ENCODE measurements around the gene ZCCHC14. TPM values are rescaled to one million over a fixed set of nuclear protein-coding genes. Genes with fewer than 3 reads are reported as not detected.
A peak's percentile ranks its signal among the peaks of the same experiment; 100 is the strongest.

Gene ZCCHC14
- total and polyA plus RNA-seq, 2 of the 13 experiments (the other 11 are each of a cell fraction or from before 2014, with no cell fraction given), result 12.4 to 12.5 TPM

DNA sequence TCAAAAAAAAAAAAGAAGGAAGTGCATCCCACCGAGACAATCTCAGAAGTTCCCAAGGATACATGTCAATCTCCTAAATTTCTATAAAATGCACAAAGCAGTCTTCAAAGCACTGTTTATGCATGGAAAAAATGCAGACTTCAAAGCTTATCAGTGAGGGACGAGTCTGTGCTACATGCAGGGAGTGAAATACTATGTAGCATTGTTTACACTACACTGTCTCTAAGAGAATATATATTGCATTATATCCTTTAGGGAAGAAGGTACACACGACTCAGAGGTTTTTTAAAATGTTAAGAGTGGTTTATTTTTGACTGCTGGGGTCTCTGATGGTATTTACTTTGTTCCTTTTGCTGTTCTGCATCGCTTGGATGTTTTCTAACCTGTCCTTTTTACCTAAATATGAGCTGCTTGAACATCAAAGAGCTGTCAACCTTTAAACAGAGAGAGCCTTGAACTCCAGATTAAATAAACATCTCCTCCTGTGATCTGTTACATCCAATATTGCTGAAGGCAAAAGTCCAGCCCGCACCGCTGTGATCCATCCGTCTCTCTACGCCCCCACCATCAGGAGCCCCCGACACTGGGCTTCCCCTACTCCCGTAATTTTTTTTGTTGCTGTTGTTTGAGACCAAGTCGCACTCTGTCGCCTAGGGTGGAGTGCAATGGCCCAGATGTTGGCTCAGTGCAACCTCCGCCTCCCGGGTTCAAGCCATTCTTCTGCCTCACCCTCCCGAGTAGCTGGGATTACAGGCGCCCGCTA lies 110.6 kb downstream of the ZCCHC14 start (continued):
- TF ChIP-seq, protein P1, sequence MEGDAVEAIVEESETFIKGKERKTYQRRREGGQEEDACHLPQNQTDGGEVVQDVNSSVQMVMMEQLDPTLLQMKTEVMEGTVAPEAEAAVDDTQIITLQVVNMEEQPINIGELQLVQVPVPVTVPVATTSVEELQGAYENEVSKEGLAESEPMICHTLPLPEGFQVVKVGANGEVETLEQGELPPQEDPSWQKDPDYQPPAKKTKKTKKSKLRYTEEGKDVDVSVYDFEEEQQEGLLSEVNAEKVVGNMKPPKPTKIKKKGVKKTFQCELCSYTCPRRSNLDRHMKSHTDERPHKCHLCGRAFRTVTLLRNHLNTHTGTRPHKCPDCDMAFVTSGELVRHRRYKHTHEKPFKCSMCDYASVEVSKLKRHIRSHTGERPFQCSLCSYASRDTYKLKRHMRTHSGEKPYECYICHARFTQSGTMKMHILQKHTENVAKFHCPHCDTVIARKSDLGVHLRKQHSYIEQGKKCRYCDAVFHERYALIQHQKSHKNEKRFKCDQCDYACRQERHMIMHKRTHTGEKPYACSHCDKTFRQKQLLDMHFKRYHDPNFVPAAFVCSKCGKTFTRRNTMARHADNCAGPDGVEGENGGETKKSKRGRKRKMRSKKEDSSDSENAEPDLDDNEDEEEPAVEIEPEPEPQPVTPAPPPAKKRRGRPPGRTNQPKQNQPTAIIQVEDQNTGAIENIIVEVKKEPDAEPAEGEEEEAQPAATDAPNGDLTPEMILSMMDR (CRISPR knock-in tag; IDR thresholded peaks at IDR 0.05), result no peak
- TF ChIP-seq, protein P2, sequence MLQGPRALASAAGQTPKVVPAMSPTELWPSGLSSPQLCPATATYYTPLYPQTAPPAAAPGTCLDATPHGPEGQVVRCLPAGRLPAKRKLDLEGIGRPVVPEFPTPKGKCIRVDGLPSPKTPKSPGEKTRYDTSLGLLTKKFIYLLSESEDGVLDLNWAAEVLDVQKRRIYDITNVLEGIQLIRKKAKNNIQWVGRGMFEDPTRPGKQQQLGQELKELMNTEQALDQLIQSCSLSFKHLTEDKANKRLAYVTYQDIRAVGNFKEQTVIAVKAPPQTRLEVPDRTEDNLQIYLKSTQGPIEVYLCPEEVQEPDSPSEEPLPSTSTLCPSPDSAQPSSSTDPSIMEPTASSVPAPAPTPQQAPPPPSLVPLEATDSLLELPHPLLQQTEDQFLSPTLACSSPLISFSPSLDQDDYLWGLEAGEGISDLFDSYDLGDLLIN (CRISPR knock-in tag; IDR thresholded peaks at IDR 0.05; ENCODE audit: borderline replicate concordance), result no peak
- TF ChIP-seq, protein P3, sequence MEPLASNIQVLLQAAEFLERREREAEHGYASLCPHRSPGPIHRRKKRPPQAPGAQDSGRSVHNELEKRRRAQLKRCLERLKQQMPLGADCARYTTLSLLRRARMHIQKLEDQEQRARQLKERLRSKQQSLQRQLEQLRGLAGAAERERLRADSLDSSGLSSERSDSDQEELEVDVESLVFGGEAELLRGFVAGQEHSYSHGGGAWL (CRISPR knock-in tag; IDR thresholded peaks at IDR 0.05), result no peak
- TF ChIP-seq, protein P4, sequence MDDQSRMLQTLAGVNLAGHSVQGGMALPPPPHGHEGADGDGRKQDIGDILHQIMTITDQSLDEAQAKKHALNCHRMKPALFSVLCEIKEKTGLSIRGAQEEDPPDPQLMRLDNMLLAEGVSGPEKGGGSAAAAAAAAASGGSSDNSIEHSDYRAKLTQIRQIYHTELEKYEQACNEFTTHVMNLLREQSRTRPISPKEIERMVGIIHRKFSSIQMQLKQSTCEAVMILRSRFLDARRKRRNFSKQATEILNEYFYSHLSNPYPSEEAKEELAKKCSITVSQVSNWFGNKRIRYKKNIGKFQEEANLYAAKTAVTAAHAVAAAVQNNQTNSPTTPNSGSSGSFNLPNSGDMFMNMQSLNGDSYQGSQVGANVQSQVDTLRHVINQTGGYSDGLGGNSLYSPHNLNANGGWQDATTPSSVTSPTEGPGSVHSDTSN (CRISPR knock-in tag; IDR thresholded peaks at IDR 0.05; ENCODE audit: borderline replicate concordance), result 0 out of 2 replicates have a peak, but pooled peaks have one; percentile 38
- TF ChIP-seq ZBTB3 (CRISPR knock-in tag; IDR thresholded peaks at IDR 0.05; ENCODE audit: borderline replicate concordance, low read depth) (peak; percentile 90; the same call in 1 of the 2 replicates), SMAD9 (CRISPR knock-in tag; IDR thresholded peaks at IDR 0.05) (no peak), ZNF10 (CRISPR knock-in tag; IDR thresholded peaks at IDR 0.05; ENCODE audit: borderline replicate concordance, low read depth) (no peak), HOXA7 (CRISPR knock-in tag; IDR thresholded peaks at IDR 0.05) (no peak), ZFP82 (CRISPR knock-in tag; IDR thresholded peaks at IDR 0.05; ENCODE audit: borderline replicate concordance) (no peak), ZNF788 (CRISPR knock-in tag; IDR thresholded peaks at IDR 0.05; ENCODE audit: borderline replicate concordance) (peak; percentile 75; the same call in 1 of the 2 replicates), ATAD3A (CRISPR knock-in tag; IDR thresholded peaks at IDR 0.05) (no peak), ZFYVE20 (CRISPR knock-in tag; IDR thresholded peaks at IDR 0.05; ENCODE audit: borderline replicate concordance, low read depth) (no peak), ZNF724P (CRISPR knock-in tag; IDR thresholded peaks at IDR 0.05; ENCODE audit: borderline replicate concordance) (no peak), SALL1 (CRISPR knock-in tag; IDR thresholded peaks at IDR 0.05) (peak; percentile 91), MIER3 (CRISPR knock-in tag; IDR thresholded peaks at IDR 0.05; ENCODE audit: borderline replicate concordance) (peak; percentile 87; the same call in 1 of the 2 replicates), RBM22 (optimal IDR thresholded peaks at IDR 0.05; ENCODE audit: low read length) (no peak), FOXK1 (CRISPR knock-in tag; IDR thresholded peaks at IDR 0.05; ENCODE audit: borderline replicate concordance, low read depth) (peak; percentile 98), SUZ12 (IDR thresholded peaks at IDR 0.05; ENCODE audit: low read depth, low read length) (no peak), RARG (CRISPR knock-in tag; IDR thresholded peaks at IDR 0.05; ENCODE audit: low read depth) (no peak), ZNF224 (CRISPR knock-in tag; IDR thresholded peaks at IDR 0.05) (no peak), ZNF432 (CRISPR knock-in tag; IDR thresholded peaks at IDR 0.05; ENCODE audit: borderline replicate concordance) (no peak)
- TF ChIP-seq, protein P5, sequence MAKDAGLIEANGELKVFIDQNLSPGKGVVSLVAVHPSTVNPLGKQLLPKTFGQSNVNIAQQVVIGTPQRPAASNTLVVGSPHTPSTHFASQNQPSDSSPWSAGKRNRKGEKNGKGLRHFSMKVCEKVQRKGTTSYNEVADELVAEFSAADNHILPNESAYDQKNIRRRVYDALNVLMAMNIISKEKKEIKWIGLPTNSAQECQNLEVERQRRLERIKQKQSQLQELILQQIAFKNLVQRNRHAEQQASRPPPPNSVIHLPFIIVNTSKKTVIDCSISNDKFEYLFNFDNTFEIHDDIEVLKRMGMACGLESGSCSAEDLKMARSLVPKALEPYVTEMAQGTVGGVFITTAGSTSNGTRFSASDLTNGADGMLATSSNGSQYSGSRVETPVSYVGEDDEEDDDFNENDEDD (CRISPR knock-in tag; IDR thresholded peaks at IDR 0.05; ENCODE audit: borderline replicate concordance), result no peak
- TF ChIP-seq, protein P6, sequence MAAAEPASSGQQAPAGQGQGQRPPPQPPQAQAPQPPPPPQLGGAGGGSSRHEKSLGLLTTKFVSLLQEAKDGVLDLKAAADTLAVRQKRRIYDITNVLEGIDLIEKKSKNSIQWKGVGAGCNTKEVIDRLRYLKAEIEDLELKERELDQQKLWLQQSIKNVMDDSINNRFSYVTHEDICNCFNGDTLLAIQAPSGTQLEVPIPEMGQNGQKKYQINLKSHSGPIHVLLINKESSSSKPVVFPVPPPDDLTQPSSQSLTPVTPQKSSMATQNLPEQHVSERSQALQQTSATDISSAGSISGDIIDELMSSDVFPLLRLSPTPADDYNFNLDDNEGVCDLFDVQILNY (CRISPR knock-in tag; conservative IDR thresholded peaks at IDR 0.05), result no peak

Data from HepG2 (cell line).